HG02938 (cell line): ENCODE data around the gene QRFPR.
"Not testable (repeated sequence)": the region's sequence is repeated elsewhere in the genome, so short reads cannot be mapped to it uniquely, and the experiment has no call there.

ENCODE experiments used
- ATAC-seq: cut with Tn5 transposase; IDR thresholded peaks from one replicate; pipeline ENCODE4 v1.9.1; 2021; ENCODE audit warnings: mild to moderate bottlenecking, moderate library complexity; ENCODE audit not compliant: unreplicated experiment

QRFPR gene

GRCh38 chr4:121380776-121381462 is at the start of gene QRFPR:
Gene QRFPR, minus strand, starts transcription at chr4:121381018. Its CDS starts 371 bp downstream, at chr4:121380647.
- ATAC-seq = no peak

GRCh38 chr4:121428721-121429120 is 47.9 kb upstream of the QRFPR start:
- ATAC-seq = no peak

- ATAC-seq = no peak
Observed at GRCh38 chr4:121421594-121421993, 40.8 kb upstream of the QRFPR start.

GRCh38 chr4:121411151-121411744 is 30.4 kb upstream of the QRFPR start:
- no peak for ATAC-seq

GRCh38 chr4:121408567-121408966 is 27.7 kb upstream of the QRFPR start:
- not testable (repeated sequence) for ATAC-seq

- ATAC-seq = no peak
Observed at GRCh38 chr4:121400632-121401031, 19.8 kb upstream of the QRFPR start.

GRCh38 chr4:121397941-121398601 is 17.3 kb upstream of the QRFPR start:
- ATAC-seq = no peak

- ATAC-seq = no peak
Observed at GRCh38 chr4:121397434-121397833, 16.6 kb upstream of the QRFPR start.

GRCh38 chr4:121392426-121393086 is 11.7 kb upstream of the QRFPR start:
- no peak for ATAC-seq

- no peak for ATAC-seq
Observed at GRCh38 chr4:121390335-121390734, 9.5 kb upstream of the QRFPR start.

GRCh38 chr4:121379276-121379675 is 1.5 kb downstream of the QRFPR start:
- ATAC-seq = no peak

- ATAC-seq = no peak
Observed at GRCh38 chr4:121377076-121377475, 3.7 kb downstream of the QRFPR start.

GRCh38 chr4:121376556-121376955 is 4.3 kb downstream of the QRFPR start:
- no peak for ATAC-seq

- ATAC-seq = no peak
Observed at GRCh38 chr4:121376097-121376496, 4.7 kb downstream of the QRFPR start.

- no peak for ATAC-seq
Observed at GRCh38 chr4:121375262-121375661, 5.6 kb downstream of the QRFPR start.

GRCh38 chr4:121373841-121374240 is 7.0 kb downstream of the QRFPR start:
- no peak for ATAC-seq

- no peak for ATAC-seq
Observed at GRCh38 chr4:121370729-121371325, 10.0 kb downstream of the QRFPR start.

GRCh38 chr4:121360495-121360894 is 20.3 kb downstream of the QRFPR start:
- no peak for ATAC-seq

GRCh38 chr4:121358473-121358872 is 22.3 kb downstream of the QRFPR start:
- ATAC-seq = no peak

GRCh38 chr4:121353213-121353612 is 27.6 kb downstream of the QRFPR start:
- ATAC-seq = no peak

- ATAC-seq = no peak
Observed at GRCh38 chr4:121344098-121344497, 36.7 kb downstream of the QRFPR start.
